GM04503 (cell line): Measurements from ENCODE around the gene SLC5A11.
"Not testable (repeated sequence)": the region's sequence is repeated elsewhere in the genome, so short reads cannot be mapped to it uniquely, and the experiment has no call there.

Source experiments
- DNase-seq: peaks from one replicate; pipeline ENCODE4 v3.0.0-alpha.2; 2012; ENCODE audit warnings: low read depth

Gene SLC5A11

GRCh38 chr16:24845726-24846547, at the start of gene SLC5A11:
SLC5A11 (plus strand) TSS chr16:24845963; CDS start chr16:24858644, 12,681 bp downstream.
- no peak for DNase-seq

GRCh38 chr16:24800586-24800985, 45.2 kb upstream of the SLC5A11 start:
- no peak for DNase-seq

- no peak for DNase-seq
Measured at GRCh38 chr16:24801761-24802302, 43.9 kb upstream of the SLC5A11 start.

- DNase-seq = no peak
Measured at GRCh38 chr16:24805484-24805883, 40.3 kb upstream of the SLC5A11 start.

- DNase-seq = no peak
Measured at GRCh38 chr16:24807301-24807700, 38.5 kb upstream of the SLC5A11 start.

- DNase-seq = no peak
Measured at GRCh38 chr16:24810951-24811843, 34.6 kb upstream of the SLC5A11 start.

GRCh38 chr16:24812813-24813212, 33.0 kb upstream of the SLC5A11 start:
- DNase-seq = not testable (repeated sequence)

GRCh38 chr16:24815021-24815420, 30.7 kb upstream of the SLC5A11 start:
- DNase-seq = no peak

GRCh38 chr16:24816688-24817087, 29.1 kb upstream of the SLC5A11 start:
- DNase-seq = no peak

GRCh38 chr16:24819462-24820040, 26.2 kb upstream of the SLC5A11 start:
- DNase-seq = no peak

- DNase-seq = no peak
Measured at GRCh38 chr16:24820522-24820921, 25.2 kb upstream of the SLC5A11 start.

- DNase-seq = no peak
Measured at GRCh38 chr16:24821129-24821528, 24.6 kb upstream of the SLC5A11 start.

- DNase-seq = no peak
Measured at GRCh38 chr16:24822542-24822941, 23.2 kb upstream of the SLC5A11 start.

GRCh38 chr16:24822974-24823373, 22.8 kb upstream of the SLC5A11 start:
- no peak for DNase-seq

- DNase-seq = no peak
Measured at GRCh38 chr16:24825696-24826095, 20.1 kb upstream of the SLC5A11 start.

GRCh38 chr16:24826096-24826690, 19.6 kb upstream of the SLC5A11 start:
- DNase-seq = no peak

GRCh38 chr16:24826817-24827566, 18.8 kb upstream of the SLC5A11 start:
- DNase-seq = no peak

GRCh38 chr16:24829153-24829552, 16.6 kb upstream of the SLC5A11 start:
- DNase-seq = no peak

- no peak for DNase-seq
Measured at GRCh38 chr16:24833352-24833751, 12.4 kb upstream of the SLC5A11 start.

- no peak for DNase-seq
Measured at GRCh38 chr16:24834459-24835335, 11.1 kb upstream of the SLC5A11 start.
